Upper lobe of left lung (tissue), 4 donors: ENCODE data around the gene METRNL.
"Not testable (repeated sequence)": the region's sequence is repeated elsewhere in the genome, so short reads cannot be mapped to it uniquely, and the experiment has no call there.

Source experiments
- CTCF ChIP-seq, 6 experiments: fragments of 450-650 bp in 4 of 6; fragments of 200-600 bp in 2 of 6; sonication (generic) in 2 of 6; IDR thresholded peaks; one replicate each; pipeline ENCODE4 v1.5.1; 2016 to 2019; ENCODE audit warnings: antibody characterized with exemption in 6 of 6
- POLR2AphosphoS5 ChIP-seq, 2 donors: sonication (generic); formaldehyde crosslinking; IDR thresholded peaks; one replicate each; pipeline ENCODE4 v1.5.1; 2017; ENCODE audit warnings: antibody characterized with exemption in 2 of 2

GRCh38 chr17:83031946-83032451 lies 47.4 kb upstream of the METRNL start:
- TF ChIP-seq CTCF, POLR2AphosphoS5 (IDR thresholded peaks at IDR 0.05): not testable (repeated sequence)
